ENCODE data around the gene SDHA. TPM values are rescaled to one million over a fixed set of nuclear protein-coding genes. Genes with fewer than 3 reads are reported as not detected.

Gene SDHA
- total and polyA plus RNA-seq, 9 of the 15 experiments (the other 6 are each of a cell fraction or from before 2014, with no cell fraction given) = 82.9 to 191 (median 130) TPM

DNA sequence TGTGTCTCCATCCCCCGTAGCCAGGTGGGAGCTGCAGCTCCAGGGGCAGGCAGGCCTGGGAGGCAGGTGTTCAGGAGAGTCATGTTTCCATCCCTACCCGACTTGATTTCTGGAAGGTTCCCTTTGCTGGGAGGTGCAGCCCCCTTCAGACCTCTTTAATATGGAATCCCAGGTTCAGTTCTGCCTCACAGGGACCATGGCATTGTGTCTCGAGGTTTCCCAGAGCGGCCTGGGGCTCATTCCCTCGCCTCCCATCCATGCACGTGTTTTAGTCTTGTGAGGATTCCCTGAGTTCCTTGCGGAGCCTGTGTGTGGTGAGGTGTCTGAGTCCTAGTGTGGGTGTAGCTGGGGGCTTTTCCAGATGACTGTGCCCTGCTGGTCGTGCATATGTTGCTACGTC lies 86.9 kb downstream of the SDHA start (continued):
- TF ChIP-seq ZNF140 (CRISPR knock-in tag; IDR thresholded peaks at IDR 0.05) = no peak
- no peak for TF ChIP-seq GTF3C2 (IDR thresholded peaks at IDR 0.05; ENCODE audit: borderline replicate concordance, extremely low read depth, insufficient read length)
- no peak for TF ChIP-seq BACH1 (tag; IDR thresholded peaks at IDR 0.05)
- no peak for TF ChIP-seq MBD1 (CRISPR knock-in tag; IDR thresholded peaks at IDR 0.05)
- no peak for TF ChIP-seq CEBPG (CRISPR knock-in tag; IDR thresholded peaks at IDR 0.05)
- no peak for TF ChIP-seq CEBPG (tag; conservative IDR thresholded peaks at IDR 0.05 in 1 of 2, IDR thresholded peaks at IDR 0.05 in 1 of 2)
- no peak for TF ChIP-seq HNRNPK (IDR thresholded peaks at IDR 0.05; ENCODE audit: low read depth, low read length, poor library complexity, severe bottlenecking)

Measured in K562 (cell line).